GM19467 (cell line): ENCODE data around the gene SLC25A25.
"Not testable (repeated sequence)": the region's sequence is repeated elsewhere in the genome, so short reads cannot be mapped to it uniquely, and the experiment has no call there.

Experiments
- ATAC-seq: cut with Tn5 transposase; IDR thresholded peaks from one replicate; pipeline ENCODE4 v1.9.1; 2021; ENCODE audit warnings: mild to moderate bottlenecking, moderate library complexity; ENCODE audit not compliant: unreplicated experiment

The SLC25A25 gene

GRCh38 chr9:128123451-128124080, 55.5 kb downstream of the SLC25A25 start:
- no peak for ATAC-seq

DNA sequence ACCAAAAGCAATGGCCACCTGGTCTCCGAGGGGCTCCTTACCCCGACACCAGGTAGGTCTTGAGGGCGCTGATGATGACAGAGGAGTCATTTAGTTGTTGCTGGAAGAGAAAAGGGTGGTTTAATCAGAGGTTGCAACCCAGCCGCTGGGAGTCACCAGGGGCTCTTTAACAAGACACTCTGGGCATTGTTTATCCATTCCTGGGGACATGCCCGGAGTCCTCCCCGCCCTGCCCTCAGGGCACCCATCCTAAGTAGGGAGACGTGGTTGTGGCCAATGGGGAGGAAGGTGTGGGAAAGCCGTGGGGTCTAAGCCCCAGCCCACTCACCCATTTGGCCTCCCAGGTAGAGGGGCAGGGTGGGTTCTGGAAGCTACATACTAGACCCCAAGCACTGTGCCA, 56.4 kb downstream of the SLC25A25 start:
- no peak for ATAC-seq

DNA sequence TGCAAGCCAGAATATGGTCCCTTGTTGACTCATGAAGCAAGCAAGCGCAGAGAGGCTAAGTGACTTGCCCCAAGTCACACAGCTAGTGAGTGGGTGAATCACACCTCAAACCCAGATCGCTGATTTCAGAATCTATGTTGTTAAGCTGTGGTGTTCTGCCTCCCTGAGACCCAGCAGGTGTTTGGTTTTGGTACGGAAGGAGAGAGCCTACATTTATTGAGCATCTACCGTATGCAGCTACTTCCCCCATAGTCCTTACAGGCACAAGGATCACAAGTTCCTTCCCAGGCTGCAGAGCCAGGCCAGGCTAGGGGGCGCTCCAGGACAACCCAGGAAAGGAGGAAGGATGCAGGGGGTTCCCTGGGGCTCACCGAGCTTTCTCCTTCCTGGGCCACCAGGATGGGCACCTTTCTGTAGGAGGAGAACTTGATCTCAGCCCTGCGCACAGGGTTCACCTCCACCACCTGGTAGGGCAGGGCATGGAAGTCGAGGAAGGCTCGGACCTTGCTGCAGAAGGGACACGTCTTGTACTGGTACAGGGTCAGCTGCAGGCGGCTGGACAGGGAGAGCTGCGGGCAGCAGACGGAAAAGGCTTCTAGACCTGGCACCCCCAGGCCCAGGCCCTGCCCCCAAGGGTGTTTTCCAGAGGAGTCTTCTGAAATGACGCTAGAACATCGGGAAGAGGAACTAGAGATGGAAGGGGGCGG, 57.0 kb downstream of the SLC25A25 start:
- ATAC-seq, result no peak

GRCh38 chr9:128125580-128126354, 57.7 kb downstream of the SLC25A25 start:
- ATAC-seq, result no peak

GRCh38 chr9:128127568-128127989, 59.5 kb downstream of the SLC25A25 start, which contains the start of gene PTGES2:
TSS of gene PTGES2 (minus strand) at chr9:128127729. CDS start at chr9:128127717, 12 bp downstream.
- peak; percentile 48 for ATAC-seq

DNA sequence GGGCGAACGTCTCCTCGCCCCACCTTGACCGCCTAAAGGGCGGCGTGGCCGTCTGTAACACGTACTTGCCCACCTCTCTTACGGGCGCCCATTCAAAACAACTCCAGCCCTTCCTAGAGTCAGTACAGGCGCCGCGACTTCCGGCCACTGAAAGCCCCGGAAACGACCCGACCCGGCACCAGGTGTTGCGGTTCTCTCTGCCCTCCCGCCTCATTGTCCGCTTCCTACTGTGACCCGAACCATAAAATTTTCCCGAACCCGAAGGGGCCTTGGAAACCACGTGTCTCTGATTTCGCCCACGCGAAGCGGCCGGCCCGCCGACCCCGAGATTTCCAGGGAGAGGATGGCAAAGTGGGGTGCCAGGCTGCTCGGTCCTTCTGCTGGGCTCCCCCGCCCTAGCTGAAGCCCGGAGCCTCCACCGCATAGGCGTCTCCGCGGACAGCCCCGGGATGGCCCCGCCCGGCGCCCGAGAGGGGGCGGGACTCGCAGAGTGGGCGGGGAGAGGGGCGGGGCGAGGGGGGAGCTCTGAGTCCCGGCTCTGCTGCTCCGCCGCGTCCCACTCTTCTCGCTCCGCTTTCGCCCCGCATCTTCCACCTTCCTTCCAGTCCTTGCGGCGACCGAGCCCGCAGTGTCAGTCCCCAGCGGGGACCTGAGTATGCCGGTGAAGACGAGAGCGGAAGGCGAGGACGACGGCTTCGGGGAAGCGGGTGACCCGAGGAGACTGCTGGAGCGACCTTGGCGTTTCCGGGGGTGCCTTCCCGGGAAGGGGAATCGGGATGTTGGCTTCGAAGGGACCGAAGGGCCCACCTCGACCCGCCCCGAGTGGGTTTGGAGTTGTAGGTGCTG, 60.2 kb downstream of the SLC25A25 start:
- ATAC-seq, result peak; percentile 60

DNA sequence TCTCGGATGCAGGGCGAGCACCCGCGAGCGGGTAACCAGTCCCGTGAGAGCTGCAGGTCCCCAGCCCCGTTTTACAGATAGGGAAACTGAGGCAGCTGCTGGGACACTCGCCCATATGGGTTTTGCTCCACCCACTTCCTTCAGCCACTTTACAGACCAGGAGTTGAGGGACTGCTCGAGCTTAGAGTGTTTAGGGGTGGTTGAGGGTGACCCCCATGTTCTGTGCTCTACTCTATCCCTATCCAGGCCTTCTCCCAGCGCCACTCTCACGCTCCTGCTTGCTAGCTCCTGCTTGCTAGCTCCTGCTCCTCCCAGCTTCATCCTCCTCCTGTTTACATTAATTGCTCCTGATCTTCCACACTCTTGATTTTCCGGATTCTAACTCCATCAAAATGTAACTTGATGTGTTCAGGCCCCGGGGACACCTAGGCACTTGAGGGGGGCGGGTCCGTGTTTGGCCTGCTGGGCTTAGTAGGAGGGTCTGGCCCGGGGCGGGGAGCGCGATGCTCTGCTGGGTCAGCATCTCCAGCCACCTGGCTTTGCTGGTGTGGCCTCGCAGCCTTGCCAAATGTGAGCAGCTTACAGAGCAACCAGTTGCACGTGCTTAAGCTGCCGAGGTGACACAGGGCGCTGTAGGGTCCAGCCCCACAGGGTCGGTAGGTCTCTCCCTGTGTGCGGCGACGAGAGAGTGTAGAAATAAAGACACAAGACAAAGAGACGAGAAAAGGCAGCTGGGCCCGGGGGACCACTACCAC, 61.0 kb downstream of the SLC25A25 start:
- ATAC-seq, result no peak

DNA sequence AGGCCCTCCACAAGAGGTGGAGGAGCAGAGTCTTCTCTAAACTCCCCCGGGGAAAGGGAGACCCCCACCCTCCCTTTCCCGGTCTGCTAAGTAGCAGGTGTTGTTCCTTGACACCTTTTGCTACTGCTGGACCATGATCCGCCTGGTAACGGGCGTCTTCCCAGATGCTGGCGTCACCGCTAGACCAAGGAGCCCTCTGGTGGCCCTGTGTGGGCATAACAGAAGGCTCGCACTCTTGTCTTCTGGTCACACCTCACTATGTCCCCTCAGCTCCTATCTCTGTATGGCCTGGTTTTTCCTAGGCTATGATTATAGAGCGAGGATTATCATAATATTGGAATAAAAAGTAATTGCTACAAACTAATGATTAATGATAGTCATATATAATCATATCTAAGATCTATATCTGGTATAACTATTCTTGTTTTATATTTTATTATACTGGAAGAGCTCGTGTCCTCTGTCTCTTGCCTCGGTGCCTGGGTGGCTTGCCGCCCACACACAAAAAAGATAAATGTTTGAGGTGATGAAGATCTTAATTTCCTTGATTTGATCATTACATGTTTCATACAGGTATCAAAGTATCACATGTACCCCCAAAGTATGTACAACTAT, 62.1 kb downstream of the SLC25A25 start:
- not testable (repeated sequence) for ATAC-seq

GRCh38 chr9:128130651-128131050, 62.6 kb downstream of the SLC25A25 start:
- not testable (repeated sequence) for ATAC-seq

DNA sequence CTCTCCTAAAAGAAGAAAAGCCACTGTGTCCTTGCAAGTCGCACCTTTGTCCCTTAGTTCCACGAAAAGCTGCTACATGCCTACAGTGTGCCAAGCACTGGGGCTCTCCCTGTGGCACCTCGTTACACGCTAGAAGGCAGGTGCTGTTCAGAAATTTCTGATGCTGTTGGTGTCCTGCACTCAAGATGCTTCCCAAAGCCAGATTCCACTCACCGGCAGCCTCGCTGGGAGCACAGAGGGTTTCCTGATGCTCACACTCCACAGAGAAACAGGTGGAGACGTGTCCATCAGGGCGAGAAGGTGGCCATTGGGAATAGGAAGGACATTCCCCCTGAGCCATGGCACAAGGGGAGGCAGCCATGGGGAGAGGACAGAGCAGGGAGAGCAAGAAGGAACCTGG, 63.3 kb downstream of the SLC25A25 start:
- ATAC-seq, result not testable (repeated sequence)

GRCh38 chr9:128132139-128132538, 64.1 kb downstream of the SLC25A25 start:
- ATAC-seq, result not testable (repeated sequence)

- not testable (repeated sequence) for ATAC-seq
Observed at GRCh38 chr9:128135561-128135960, 67.5 kb downstream of the SLC25A25 start.

DNA sequence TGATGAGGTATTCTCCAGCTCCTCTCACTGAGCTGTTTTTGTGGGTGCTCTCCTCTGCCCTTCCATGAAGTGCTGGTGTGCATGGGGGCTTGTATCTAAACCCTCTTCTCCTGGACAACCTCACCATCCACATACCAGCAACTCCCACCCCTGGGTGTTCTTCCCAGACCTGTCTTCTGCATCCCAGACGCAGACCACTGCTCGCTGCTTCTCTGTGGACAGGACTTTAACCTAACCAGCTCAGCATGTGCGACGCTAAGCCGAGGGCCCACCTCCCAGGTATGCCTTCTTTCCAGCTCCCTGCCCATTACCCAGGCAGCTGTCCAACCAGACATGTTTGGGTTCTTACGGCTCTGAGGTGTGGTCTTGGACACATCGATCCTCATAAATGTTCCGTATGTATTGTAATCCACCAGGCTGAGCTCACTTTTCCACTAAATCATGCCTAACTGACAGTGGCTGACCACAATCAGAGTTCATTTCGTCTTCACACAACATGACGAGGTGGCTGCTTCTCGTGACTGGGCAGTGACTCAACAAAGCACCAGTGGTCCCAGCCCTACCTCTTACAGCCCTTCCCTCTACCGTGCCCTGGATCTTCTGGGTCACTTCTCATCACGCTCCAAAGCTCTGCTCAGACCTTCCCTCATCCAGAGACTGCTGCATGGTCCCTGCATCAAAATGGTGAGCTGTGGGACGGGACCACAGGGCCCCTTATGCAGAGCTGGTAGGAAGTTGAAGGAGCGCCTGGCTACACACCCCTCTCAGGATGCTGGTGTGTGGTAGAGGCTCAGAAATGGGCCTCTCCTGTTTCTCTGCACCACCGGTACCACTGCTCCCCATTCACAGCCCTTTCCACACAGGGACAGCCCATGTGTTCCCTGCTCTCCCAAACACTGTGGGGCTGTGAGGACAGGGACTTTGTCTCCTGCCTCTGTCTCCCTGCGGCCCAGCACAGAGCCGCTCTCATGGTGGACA, 69.1 kb downstream of the SLC25A25 start:
- no peak for ATAC-seq

GRCh38 chr9:128138001-128138400, 70.0 kb downstream of the SLC25A25 start:
- no peak for ATAC-seq

DNA sequence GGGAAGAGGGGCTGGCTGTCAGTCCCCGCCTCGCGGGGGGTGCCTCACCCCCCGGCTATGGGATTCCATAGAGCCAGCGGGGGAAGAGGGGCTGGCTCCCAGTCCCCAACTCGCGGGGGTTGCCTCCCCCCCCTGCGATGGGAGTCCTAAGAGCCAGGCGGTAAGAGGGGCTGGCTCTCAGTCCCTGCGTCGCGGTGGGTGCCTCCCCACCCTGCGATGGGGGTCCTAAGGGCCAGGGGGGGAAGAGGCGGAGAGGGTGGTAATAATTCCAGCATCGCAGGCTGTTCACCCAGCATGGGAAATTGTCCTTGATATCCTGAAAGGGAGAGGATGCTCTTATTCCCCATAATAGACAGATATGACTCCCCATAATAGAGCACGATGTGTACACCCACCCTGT, 71.6 kb downstream of the SLC25A25 start:
- ATAC-seq, result no peak

GRCh38 chr9:128141604-128142003, 73.6 kb downstream of the SLC25A25 start:
- ATAC-seq, result no peak

- ATAC-seq, result no peak
Observed at GRCh38 chr9:128142061-128142460, 74.0 kb downstream of the SLC25A25 start.

DNA sequence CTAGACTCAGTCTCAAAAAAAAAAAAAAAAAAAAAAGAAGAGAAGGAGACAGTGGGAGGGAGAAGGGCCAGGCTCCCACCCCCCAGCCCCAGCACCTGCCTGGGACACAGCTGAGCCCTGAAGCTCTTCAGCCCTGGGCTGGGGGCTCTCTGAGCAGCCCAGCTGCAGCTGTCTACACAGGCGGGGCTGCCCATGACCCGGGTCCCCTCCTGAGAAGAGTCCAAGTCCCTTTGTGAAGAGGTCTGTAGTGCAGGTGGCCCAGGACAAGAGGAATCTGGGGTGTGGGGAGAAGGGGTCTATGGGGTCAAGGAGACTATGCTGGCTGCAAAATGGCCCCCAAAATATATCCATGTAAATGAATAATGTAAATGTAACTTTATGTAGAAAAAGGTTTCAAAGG, 74.6 kb downstream of the SLC25A25 start:
- no peak for ATAC-seq
